NCI-H1105 treated with DMSO at 0.1 percent for 48 hours (cell line): ENCODE measurements around the gene MCTP2.
"Not testable (repeated sequence)": the region's sequence is repeated elsewhere in the genome, so short reads cannot be mapped to it uniquely, and the experiment has no call there.

Experiments
- DNase-seq: peaks from one replicate; lab custom pipeline; 2025; lab: John Stamatoyannopoulos, UW

Gene MCTP2

GRCh38 chr15:94455297-94455696, 223.9 kb downstream of the MCTP2 start:
- DNase-seq = no peak

GRCh38 chr15:94456226-94456625, 224.9 kb downstream of the MCTP2 start:
- DNase-seq = no peak

DNA sequence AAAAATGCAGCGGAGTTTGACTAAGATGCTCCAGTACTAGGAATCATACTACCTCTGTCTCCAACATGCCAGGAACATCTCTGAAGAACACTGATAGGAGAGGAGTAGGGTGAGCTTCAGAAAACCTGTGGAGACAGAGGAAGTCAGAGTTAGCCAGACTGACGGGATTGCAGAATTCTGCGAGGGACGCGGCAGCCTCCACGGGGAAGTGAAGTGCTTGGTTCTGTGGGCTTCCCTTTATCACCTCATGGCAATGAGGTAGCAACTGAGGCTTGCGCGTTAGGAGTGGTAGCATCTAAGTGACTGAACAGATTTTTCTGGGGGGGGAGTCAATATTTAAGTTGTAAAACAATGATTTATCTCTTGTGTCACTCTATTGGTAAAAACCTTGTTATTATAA, 226.3 kb downstream of the MCTP2 start:
- DNase-seq = no peak

DNA sequence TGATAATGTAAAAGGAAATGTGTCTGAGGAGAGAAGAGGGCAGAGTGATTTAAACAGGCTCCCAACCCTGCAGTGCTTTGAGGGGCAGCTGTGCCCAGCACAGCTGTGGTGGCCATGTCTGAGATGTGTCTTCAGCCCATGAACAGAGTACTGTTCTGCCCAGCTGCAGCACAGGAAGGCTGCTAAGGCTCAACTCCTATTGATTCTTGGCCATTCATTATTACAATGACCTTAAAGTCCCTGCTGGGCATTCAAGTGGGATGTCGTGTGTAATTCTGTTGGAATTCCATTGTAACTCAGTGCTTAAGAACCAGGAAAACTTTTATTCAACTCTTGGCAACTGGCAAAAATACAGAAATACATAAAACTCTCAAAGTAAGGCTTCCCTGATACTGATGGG, 229.3 kb downstream of the MCTP2 start:
- no peak for DNase-seq

DNA sequence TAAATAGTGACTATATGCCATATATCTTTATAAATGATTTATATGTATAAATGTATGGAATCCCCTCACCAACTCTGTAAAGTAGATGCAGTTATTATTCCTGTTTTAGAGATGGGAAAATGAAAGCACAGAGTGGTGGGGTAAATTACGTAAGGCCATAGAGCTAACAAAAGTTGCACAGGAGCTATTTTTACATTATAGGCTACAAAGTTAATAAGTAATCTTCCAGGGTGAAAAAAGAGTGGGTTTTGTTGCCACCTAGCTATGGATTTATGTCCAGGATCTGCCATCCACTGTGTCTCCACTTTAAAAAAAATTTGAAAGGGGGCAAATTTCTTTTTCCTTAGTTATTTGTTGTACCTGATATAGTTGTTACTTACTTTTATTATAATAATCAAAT, 235.7 kb downstream of the MCTP2 start:
- no peak for DNase-seq

GRCh38 chr15:94470492-94470891, 239.1 kb downstream of the MCTP2 start:
- no peak for DNase-seq

GRCh38 chr15:94476686-94477085, 245.3 kb downstream of the MCTP2 start:
- DNase-seq = no peak

GRCh38 chr15:94477913-94478553, 246.7 kb downstream of the MCTP2 start:
- no peak for DNase-seq

GRCh38 chr15:94478763-94479162, 247.4 kb downstream of the MCTP2 start:
- no peak for DNase-seq

GRCh38 chr15:94480289-94480834, 249.0 kb downstream of the MCTP2 start:
- no peak for DNase-seq

DNA sequence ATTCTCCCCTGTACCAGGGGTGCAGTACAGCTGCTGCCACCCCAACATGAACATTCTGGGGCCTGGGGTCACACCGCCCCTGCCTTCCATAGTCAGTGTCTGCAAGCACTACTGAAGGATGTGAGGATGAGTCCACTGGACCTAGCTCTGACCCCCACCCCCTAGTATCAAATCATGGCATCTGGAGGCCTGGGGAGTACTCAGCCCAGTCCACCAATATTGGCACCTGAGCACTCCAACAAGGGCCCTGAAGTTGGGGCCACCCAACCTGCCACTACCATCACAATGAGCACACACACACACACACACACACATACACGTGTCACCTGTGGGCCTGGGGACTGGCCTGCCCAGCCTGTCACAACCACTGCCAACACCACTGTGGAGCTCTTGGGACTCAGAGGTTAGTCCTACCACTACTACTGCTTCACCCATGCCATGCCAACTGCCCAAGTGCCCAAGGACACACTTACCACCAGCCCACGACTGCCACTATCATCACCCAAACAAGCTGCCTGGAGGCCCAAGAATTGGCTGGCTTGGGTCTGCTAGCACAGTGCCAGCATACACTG, 253.9 kb downstream of the MCTP2 start:
- no peak for DNase-seq

- DNase-seq = no peak
Measured at GRCh38 chr15:94487635-94488034, 256.3 kb downstream of the MCTP2 start.

GRCh38 chr15:94493176-94493575, 261.8 kb downstream of the MCTP2 start:
- DNase-seq = no peak

DNA sequence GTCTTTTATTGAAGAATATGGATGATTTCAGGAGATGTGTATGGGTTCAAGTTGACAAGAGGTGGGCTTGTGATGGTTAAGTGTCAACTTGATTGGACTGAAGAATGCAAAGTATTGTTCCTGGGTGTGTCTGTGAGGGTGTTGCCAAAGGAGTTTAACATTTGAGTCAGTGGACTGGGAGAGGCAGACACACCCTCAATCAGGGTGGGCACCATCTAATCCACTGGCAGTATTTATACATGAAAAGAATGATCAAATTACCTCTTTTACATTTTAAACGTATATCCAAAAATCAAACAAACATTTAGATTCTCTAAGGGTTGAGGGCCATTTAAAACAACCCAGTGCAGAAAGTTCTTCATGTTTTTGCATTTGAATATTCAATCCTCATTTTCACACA, 262.2 kb downstream of the MCTP2 start:
- not testable (repeated sequence) for DNase-seq

- DNase-seq = no peak
Measured at GRCh38 chr15:94494732-94495131, 263.4 kb downstream of the MCTP2 start.

DNA sequence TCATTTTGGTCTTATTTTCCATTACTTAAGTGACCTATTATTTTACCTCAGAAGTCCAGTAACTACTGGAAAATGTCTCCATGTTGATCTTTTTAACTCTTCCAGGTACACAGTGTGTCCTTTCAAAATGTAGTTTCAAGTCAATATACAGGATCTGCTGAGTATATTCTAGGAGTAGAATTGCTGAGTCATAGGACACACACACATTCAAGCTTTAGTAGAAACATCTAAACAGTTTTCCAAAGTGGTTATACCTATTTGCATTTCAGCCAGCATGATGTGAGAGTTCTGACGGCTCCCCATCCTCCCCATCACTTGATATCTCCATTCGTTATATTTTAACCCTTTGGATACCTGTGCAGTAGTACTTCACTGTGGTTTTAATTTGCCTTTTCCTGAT, 271.9 kb downstream of the MCTP2 start:
- no peak for DNase-seq

DNA sequence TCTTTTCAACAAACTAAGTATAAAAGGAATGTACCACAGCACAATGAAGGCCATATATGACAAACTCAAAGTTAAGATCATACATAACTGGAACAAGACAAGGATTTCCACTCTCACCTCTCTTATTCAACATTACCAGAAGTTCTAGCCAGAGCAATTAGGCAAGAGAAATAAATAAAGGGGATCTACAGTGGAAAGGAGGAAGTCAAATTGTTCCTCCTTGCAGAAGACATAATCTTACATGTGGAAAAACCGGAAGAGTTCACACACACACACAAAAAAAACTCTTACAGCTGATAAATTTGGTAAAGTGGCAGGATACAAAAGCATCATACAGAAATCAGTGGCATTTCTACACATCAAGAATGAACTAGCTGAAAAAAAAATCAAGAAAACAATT, 277.9 kb downstream of the MCTP2 start:
- DNase-seq = no peak

- DNase-seq = no peak
Measured at GRCh38 chr15:94522125-94522524, 290.8 kb downstream of the MCTP2 start.

GRCh38 chr15:94523873-94524272, 292.5 kb downstream of the MCTP2 start:
- DNase-seq = no peak

DNA sequence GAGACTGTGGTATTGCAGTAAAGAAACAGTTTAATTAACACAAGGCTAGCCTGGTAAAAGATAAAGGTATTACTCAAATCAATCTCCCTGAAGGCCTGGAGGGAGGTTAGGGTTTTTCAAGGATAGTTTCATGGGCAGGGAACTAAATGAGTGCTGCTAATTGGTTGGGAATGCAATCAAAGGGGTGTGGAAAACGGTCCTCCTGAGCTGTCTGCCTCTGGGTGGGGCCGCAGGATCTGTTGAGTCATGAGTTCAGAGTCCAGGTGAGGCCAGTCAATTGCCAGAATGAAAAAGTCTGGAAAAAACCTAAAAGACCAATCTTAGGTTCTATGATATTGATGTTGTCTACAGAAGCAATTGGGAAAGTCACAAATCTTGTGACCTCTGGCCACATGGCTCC, 293.2 kb downstream of the MCTP2 start:
- DNase-seq = no peak

- no peak for DNase-seq
Measured at GRCh38 chr15:94526071-94526689, 294.8 kb downstream of the MCTP2 start.

- no peak for DNase-seq
Measured at GRCh38 chr15:94532226-94532625, 300.9 kb downstream of the MCTP2 start.
